ENCODE data around the gene TRPM8.

The TRPM8 gene

GRCh38 chr2:233926806-233927205 lies 9.6 kb downstream of the TRPM8 start (continued):
- no peak for TF ChIP-seq ARNTL (CRISPR knock-in tag; IDR thresholded peaks at IDR 0.05; ENCODE audit: borderline replicate concordance, low read depth)
- TF ChIP-seq SNAI2 (CRISPR knock-in tag; IDR thresholded peaks at IDR 0.05), result no peak
- TF ChIP-seq CSRNP3 (CRISPR knock-in tag; IDR thresholded peaks at IDR 0.05), result no peak
- no peak for TF ChIP-seq CREB5 (CRISPR knock-in tag; IDR thresholded peaks at IDR 0.05; ENCODE audit: low read depth)
- TF ChIP-seq ZNF565 (CRISPR knock-in tag; conservative IDR thresholded peaks at IDR 0.05; ENCODE audit: low read depth), result no peak
- TF ChIP-seq ZNF70 (CRISPR knock-in tag; IDR thresholded peaks at IDR 0.05), result no peak
- TF ChIP-seq ESRRG (CRISPR knock-in tag; IDR thresholded peaks at IDR 0.05), result no peak
- no peak for TF ChIP-seq TOX (CRISPR knock-in tag; IDR thresholded peaks at IDR 0.05; ENCODE audit: borderline replicate concordance)
- no peak for TF ChIP-seq ZNF8 (CRISPR knock-in tag; IDR thresholded peaks at IDR 0.05)
- TF ChIP-seq BACH2 (CRISPR knock-in tag; IDR thresholded peaks at IDR 0.05; ENCODE audit: borderline replicate concordance), result no peak

GRCh38 chr2:233928594-233929351 lies 11.6 kb downstream of the TRPM8 start:
- TF ChIP-seq ISL1 (CRISPR knock-in tag; IDR thresholded peaks at IDR 0.05), result no peak
- TF ChIP-seq PPARA (CRISPR knock-in tag; IDR thresholded peaks at IDR 0.05; ENCODE audit: borderline replicate concordance), result no peak
- no peak for TF ChIP-seq ZNF70 (CRISPR knock-in tag; IDR thresholded peaks at IDR 0.05)
- no peak for TF ChIP-seq ZFP30 (CRISPR knock-in tag; IDR thresholded peaks at IDR 0.05)
- TF ChIP-seq ESRRG (CRISPR knock-in tag; IDR thresholded peaks at IDR 0.05), result no peak
- TF ChIP-seq TSHZ2 (CRISPR knock-in tag; IDR thresholded peaks at IDR 0.05), result no peak
- no peak for TF ChIP-seq RARB (CRISPR knock-in tag; IDR thresholded peaks at IDR 0.05)
- TF ChIP-seq TOX (CRISPR knock-in tag; IDR thresholded peaks at IDR 0.05; ENCODE audit: borderline replicate concordance), result no peak
- TF ChIP-seq GLIS3 (CRISPR knock-in tag; IDR thresholded peaks at IDR 0.05), result no peak
- TF ChIP-seq ARNTL (CRISPR knock-in tag; IDR thresholded peaks at IDR 0.05; ENCODE audit: borderline replicate concordance, low read depth), result no peak
- no peak for TF ChIP-seq CREB5 (CRISPR knock-in tag; IDR thresholded peaks at IDR 0.05; ENCODE audit: low read depth)
- TF ChIP-seq OSR1 (CRISPR knock-in tag; IDR thresholded peaks at IDR 0.05), result no peak
- no peak for TF ChIP-seq POU6F1 (CRISPR knock-in tag; IDR thresholded peaks at IDR 0.05; ENCODE audit: borderline replicate concordance, low read depth)
- TF ChIP-seq ZFP3 (CRISPR knock-in tag; IDR thresholded peaks at IDR 0.05), result no peak
- peak; percentile 70; the same call in 2 of the 3 replicates for ATAC-seq

- no peak for TF ChIP-seq POU6F1 (CRISPR knock-in tag; IDR thresholded peaks at IDR 0.05; ENCODE audit: borderline replicate concordance, low read depth)
- no peak for TF ChIP-seq PPARA (CRISPR knock-in tag; IDR thresholded peaks at IDR 0.05; ENCODE audit: borderline replicate concordance)
- no peak for TF ChIP-seq ISL1 (CRISPR knock-in tag; IDR thresholded peaks at IDR 0.05)
- no peak for TF ChIP-seq ZFP30 (CRISPR knock-in tag; IDR thresholded peaks at IDR 0.05)
- no peak for TF ChIP-seq BACH2 (CRISPR knock-in tag; IDR thresholded peaks at IDR 0.05; ENCODE audit: borderline replicate concordance)
- no peak for TF ChIP-seq SNAI2 (CRISPR knock-in tag; IDR thresholded peaks at IDR 0.05)
- no peak for TF ChIP-seq ESRRG (CRISPR knock-in tag; IDR thresholded peaks at IDR 0.05)
- no peak for TF ChIP-seq ZC3H10 (CRISPR knock-in tag; IDR thresholded peaks at IDR 0.05)
- TF ChIP-seq ZNF565 (CRISPR knock-in tag; conservative IDR thresholded peaks at IDR 0.05; ENCODE audit: low read depth), result no peak
- TF ChIP-seq TOX (CRISPR knock-in tag; IDR thresholded peaks at IDR 0.05; ENCODE audit: borderline replicate concordance), result no peak
- ATAC-seq, result peak; percentile 58
These were observed 12.3 kb downstream of the TRPM8 start for GRCh38 chr2:233929352-233930022.
